OCI-LY7 (cell line): ENCODE data around the gene SLC35A3. TPM values are rescaled to one million over a fixed set of nuclear protein-coding genes. Genes with fewer than 3 reads are reported as not detected.

Experiments
- BruUV-seq: library from RNA; stranded (reverse); fragments of 400-500 nt; replicated peaks from 2 replicates; lab custom pipeline; 2021; lab: Mats Ljungman, UMichigan
- CTCF ChIA-PET: fragments of 300-600 bp; sonication (Branson Sonifier 250); formaldehyde crosslinking; loops from one replicate; lab custom pipeline; 2022; ENCODE audit warnings: antibody characterized with exemption; ENCODE audit not compliant: unreplicated experiment; lab: Charles Lee
- POLR2A ChIA-PET: fragments of 300-600 bp; sonication (Branson Sonifier 250); formaldehyde crosslinking; loops from one replicate; lab custom pipeline; 2022; ENCODE audit warnings: antibody characterized with exemption; lab: Charles Lee
- DNase-seq: peaks from one replicate; pipeline ENCODE4 v3.0.0-alpha.2; 2015; ENCODE audit warnings: low spot score
- H2AFZ ChIP-seq: fragments of 200-600 bp; sonication (generic), shearing (Covaris generic); 2 replicates; pipeline ENCODE4 v1.6.1; 2014; ENCODE audit warnings: mild to moderate bottlenecking, antibody characterized with exemption, low read length, moderate library complexity
- H3K27ac ChIP-seq: fragments of 200-600 bp; sonication (generic); 2 replicates; pipeline ENCODE4 v1.5.1; 2014; ENCODE audit warnings: mixed run types, low read depth, mild to moderate bottlenecking, moderate library complexity, low read length, inconsistent platforms; ENCODE audit not compliant: poor library complexity, severe bottlenecking
- H3K36me3 ChIP-seq: fragments of 200-600 bp; sonication (generic); 2 replicates; pipeline ENCODE4 v1.6.1; 2014; ENCODE audit warnings: mild to moderate bottlenecking, antibody characterized with exemption, low read length, moderate library complexity, mixed read lengths; ENCODE audit not compliant: insufficient read depth
- H3K4me1 ChIP-seq: fragments of 200-600 bp; sonication (generic); 2 replicates; pipeline ENCODE4 v1.5.1; 2014; ENCODE audit warnings: mild to moderate bottlenecking, low read length; ENCODE audit not compliant: insufficient read depth, poor library complexity, severe bottlenecking
- H3K4me2 ChIP-seq: fragments of 200-600 bp; sonication (generic); 2 replicates; pipeline ENCODE4 v1.6.1; 2014; ENCODE audit warnings: mild to moderate bottlenecking, low read length
- H3K4me3 ChIP-seq: fragments of 200-600 bp; sonication (generic); 2 replicates; pipeline ENCODE4 v1.5.1; 2014; ENCODE audit warnings: mild to moderate bottlenecking, low read depth, low read length; ENCODE audit not compliant: poor library complexity, severe bottlenecking
- H3K79me2 ChIP-seq: fragments of 200-600 bp; sonication (generic); 2 replicates; pipeline ENCODE4 v1.6.1; 2016; ENCODE audit warnings: low read depth, mild to moderate bottlenecking, low read length, moderate library complexity, mixed read lengths; ENCODE audit not compliant: insufficient read depth
- H3K9me2 ChIP-seq: fragments of 200-600 bp; sonication (generic); 2 replicates; pipeline ENCODE4 v1.6.1; 2016; ENCODE audit warnings: mild to moderate bottlenecking, low read length, mixed read lengths; ENCODE audit not compliant: insufficient read depth
- H3K9me3 ChIP-seq: fragments of 200-600 bp; sonication (generic); 2 replicates; pipeline ENCODE4 v1.6.1; 2014; ENCODE audit warnings: mild to moderate bottlenecking, mixed run types, low read length, mixed read lengths
- H4K20me1 ChIP-seq: fragments of 200-600 bp; sonication (generic); 2 replicates; pipeline ENCODE4 v1.6.1; 2014; ENCODE audit warnings: mild to moderate bottlenecking, antibody characterized with exemption, low read length, moderate library complexity, mixed read lengths; ENCODE audit not compliant: insufficient read depth
- EZH2phosphoT487 ChIP-seq: fragments of 200-600 bp; sonication (generic); IDR thresholded peaks from 2 replicates; pipeline ENCODE4 v1.6.1; 2018; ENCODE audit warnings: low read depth, borderline replicate concordance, mild to moderate bottlenecking, mixed run types, antibody characterized with exemption, low read length, moderate library complexity, mixed read lengths
- intact Hi-C: fragments of 100-400 bp; cut with micrococcal nuclease; formaldehyde crosslinking; loops from one replicate; pipeline ENCODE4 v1.10.0; 2022; ENCODE audit not compliant: unreplicated experiment
- total RNA-seq, 2 experiments: library from RNA; depleted of rRNA in 1 of 2; stranded (reverse); fragments of >200 nt in 1 of 2; shearing (Covaris generic) in 1 of 2; gene quantifications; 2 replicates each; pipeline ENCODE4 v1.2.3, GENCODE V29; 2014 to 2022
- TF ChIP-seq, protein P1 (sequence below): fragments of 200-600 bp; sonication (generic); conservative IDR thresholded peaks from 2 replicates; pipeline ENCODE4 v1.5.1; 2014; ENCODE audit warnings: mild to moderate bottlenecking, antibody characterized with exemption, low read length, moderate library complexity, mixed read lengths

SLC35A3 gene
- total RNA-seq, 2 experiments from 2014 or later = 24.8 to 26.8 TPM

DNA sequence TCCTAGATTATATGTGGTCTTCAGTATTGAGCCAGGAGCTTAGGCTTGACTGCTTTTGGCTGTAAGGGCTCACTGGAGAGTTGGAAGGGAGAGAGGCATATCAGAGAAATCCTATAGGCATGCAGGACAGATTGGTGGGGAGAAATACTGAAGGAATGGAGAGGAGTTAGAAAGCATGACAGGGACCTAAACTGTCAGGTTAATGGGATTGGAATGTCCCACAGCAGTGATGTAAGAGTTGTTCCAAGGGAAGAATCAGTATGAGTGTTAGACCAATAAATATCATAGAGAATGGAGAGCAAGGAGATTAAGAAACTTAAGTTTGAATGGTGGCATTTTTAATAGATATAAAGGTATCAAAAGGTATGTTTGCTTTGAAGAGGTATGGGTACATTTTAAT lies 39.7 kb downstream of the SLC35A3 start:
- Histone ChIP-seq H3K4me3 (no peak overlapping the region), H3K79me2 (peaks cover 4% of the 10 kb centered on the region; the same call in 1 of the 2 replicates), H4K20me1 (no peaks in the 10 kb centered on the region), H3K4me2 (no peak overlapping the region), H2AFZ (no peak overlapping the region), H3K4me1 (no peaks in the 10 kb centered on the region), H3K9me2 (no peaks in the 10 kb centered on the region), H3K27ac (no peak overlapping the region), H3K9me3 (peaks cover 11% of the 10 kb centered on the region; the same call in 1 of the 2 replicates), H3K36me3 (peaks cover 41% of the 10 kb centered on the region)
- CTCF ChIA-PET = no interaction called here
- intact Hi-C loops = no loop called here
- TF ChIP-seq, protein P1, sequence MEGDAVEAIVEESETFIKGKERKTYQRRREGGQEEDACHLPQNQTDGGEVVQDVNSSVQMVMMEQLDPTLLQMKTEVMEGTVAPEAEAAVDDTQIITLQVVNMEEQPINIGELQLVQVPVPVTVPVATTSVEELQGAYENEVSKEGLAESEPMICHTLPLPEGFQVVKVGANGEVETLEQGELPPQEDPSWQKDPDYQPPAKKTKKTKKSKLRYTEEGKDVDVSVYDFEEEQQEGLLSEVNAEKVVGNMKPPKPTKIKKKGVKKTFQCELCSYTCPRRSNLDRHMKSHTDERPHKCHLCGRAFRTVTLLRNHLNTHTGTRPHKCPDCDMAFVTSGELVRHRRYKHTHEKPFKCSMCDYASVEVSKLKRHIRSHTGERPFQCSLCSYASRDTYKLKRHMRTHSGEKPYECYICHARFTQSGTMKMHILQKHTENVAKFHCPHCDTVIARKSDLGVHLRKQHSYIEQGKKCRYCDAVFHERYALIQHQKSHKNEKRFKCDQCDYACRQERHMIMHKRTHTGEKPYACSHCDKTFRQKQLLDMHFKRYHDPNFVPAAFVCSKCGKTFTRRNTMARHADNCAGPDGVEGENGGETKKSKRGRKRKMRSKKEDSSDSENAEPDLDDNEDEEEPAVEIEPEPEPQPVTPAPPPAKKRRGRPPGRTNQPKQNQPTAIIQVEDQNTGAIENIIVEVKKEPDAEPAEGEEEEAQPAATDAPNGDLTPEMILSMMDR = no peak
- TF ChIP-seq EZH2phosphoT487 = no peak
- no peak for DNase-seq
- BruUV-seq = no TSS peak
- POLR2A ChIA-PET = interaction anchor here (1.0 to 1.7 kb wide), 2 partner anchors 11 to 28 kb away, joined by 4 to 5 read pairs; no protein-coding TSS in a partner anchor

DNA sequence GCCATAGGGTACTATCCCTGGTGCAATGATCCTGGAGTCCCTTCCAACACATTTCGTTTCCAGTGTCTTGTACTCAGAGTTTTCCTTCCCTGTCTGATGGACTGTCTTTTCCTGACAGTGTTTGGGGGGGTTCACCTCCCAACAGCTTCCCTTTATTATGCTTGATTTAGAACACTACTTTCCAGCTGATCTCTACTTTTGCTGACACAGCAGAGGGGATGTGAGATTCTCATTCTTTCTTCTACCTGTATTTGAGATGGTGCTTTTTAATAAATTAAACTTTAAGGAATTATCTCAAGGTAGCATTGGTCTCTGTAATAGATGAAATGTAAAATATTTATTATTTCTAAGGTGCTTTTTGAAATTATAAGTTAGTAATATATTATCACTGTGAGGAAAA lies 41.0 kb downstream of the SLC35A3 start:
- intact Hi-C loops = no loop called here
- Histone ChIP-seq H3K36me3 (peaks cover 38% of the 10 kb centered on the region), H3K9me2 (no peaks in the 10 kb centered on the region), H3K79me2 (no peaks in the 10 kb centered on the region; the same call in 1 of the 2 replicates), H3K4me2 (no peak overlapping the region), H3K4me3 (no peak overlapping the region), H4K20me1 (no peaks in the 10 kb centered on the region), H3K9me3 (0 out of 2 replicates have a peak, but pooled peaks cover 1% of the 10 kb centered on the region), H3K27ac (no peak overlapping the region), H3K4me1 (no peaks in the 10 kb centered on the region), H2AFZ (no peak overlapping the region)
- ChIA-PET POLR2A (interaction anchor here (0.6 to 1.7 kb wide), 3 partner anchors 12 to 635 kb away, joined by 3 to 5 read pairs (median 4); no protein-coding TSS in a partner anchor), CTCF (no interaction called here)
- BruUV-seq = no TSS peak
- no peak for DNase-seq
- TF ChIP-seq EZH2phosphoT487 = no peak
- TF ChIP-seq, protein P1 = no peak

DNA sequence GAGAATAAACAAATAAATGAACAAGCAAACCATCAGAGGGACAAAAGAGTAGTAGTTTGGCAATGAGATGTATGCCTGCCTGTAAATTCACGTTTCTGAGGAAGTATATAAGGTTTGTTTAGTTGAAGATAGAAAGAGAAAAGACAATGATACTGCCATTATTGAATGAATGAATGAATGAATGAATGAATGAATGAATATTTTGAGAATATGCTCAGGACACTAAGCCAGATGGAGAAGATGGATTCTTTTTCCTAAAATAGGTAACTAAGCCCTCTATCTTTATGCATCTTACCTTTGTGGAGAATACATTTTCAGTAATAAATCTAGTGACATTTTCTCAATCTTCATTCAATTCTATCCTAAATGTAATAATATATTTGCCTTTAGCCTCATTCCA lies 49.4 kb downstream of the SLC35A3 start:
- CTCF ChIA-PET = no interaction called here
- H3K4me3 ChIP-seq = no peak overlapping the region
- H3K4me2 ChIP-seq = no peak overlapping the region
- DNase-seq = no peak
- H3K9me2 ChIP-seq = no peaks in the 10 kb centered on the region
- no peaks in the 10 kb centered on the region for H4K20me1 ChIP-seq
- no peaks in the 10 kb centered on the region for H3K9me3 ChIP-seq
- intact Hi-C loops = no loop called here
- no peak overlapping the region for H3K27ac ChIP-seq
- peaks cover 3% of the 10 kb centered on the region; the same call in 1 of the 2 replicates for H3K79me2 ChIP-seq
- BruUV-seq = no TSS peak
- H3K4me1 ChIP-seq = peaks cover 2% of the 10 kb centered on the region
- H2AFZ ChIP-seq = no peak overlapping the region
- peaks cover 32% of the 10 kb centered on the region for H3K36me3 ChIP-seq
- TF ChIP-seq EZH2phosphoT487 = no peak
- TF ChIP-seq, protein P1 = no peak
- POLR2A ChIA-PET = no interaction called here
